Spleen (tissue), 11 donors: ENCODE data around the gene C1orf174. TPM values are rescaled to one million over a fixed set of nuclear protein-coding genes. Genes with fewer than 3 reads are reported as not detected.

Experiments used
- DNase-seq: peaks from one replicate; pipeline ENCODE4 v3.0.0-alpha.2; 2020
- H3K27ac ChIP-seq, 8 donors: fragments of 200-600 bp; sonication (generic) in 7 of 8; 1 replicate in 4 of 8; 2 replicates in 4 of 8; pipeline versions ENCODE4 v1.5.0 to v1.8.0; 2016 to 2021; ENCODE audit warnings: inconsistent platforms in 4 of 8, mild to moderate bottlenecking in 4 of 8, moderate library complexity in 1 of 8
- H3K27me3 ChIP-seq, 7 donors: fragments of 200-600 bp; sonication (generic) in 6 of 7; replicated peaks in 1 of 7; 1 replicate in 4 of 7; 2 replicates in 3 of 7; pipeline versions ENCODE4 v1.5.0 to v1.8.0; 2016 to 2021; ENCODE audit warnings: inconsistent platforms in 3 of 7, mild to moderate bottlenecking in 1 of 7
- H3K36me3 ChIP-seq, 6 donors: fragments of 200-600 bp; sonication (generic) in 5 of 6; 1 replicate in 4 of 6; 2 replicates in 2 of 6; pipeline versions ENCODE4 v1.5.0 to v1.8.0; 2016 to 2021; ENCODE audit warnings: inconsistent platforms in 2 of 6
- H3K4me1 ChIP-seq, 6 donors: fragments of 200-600 bp; sonication (generic) in 5 of 6; 1 replicate in 3 of 6; 2 replicates in 3 of 6; pipeline versions ENCODE4 v1.5.0 to v1.8.0; 2016 to 2021; ENCODE audit warnings: inconsistent platforms in 3 of 6
- H3K4me3 ChIP-seq, 8 donors: fragments of 200-600 bp; sonication (generic) in 7 of 8; 1 replicate in 4 of 8; 2 replicates in 4 of 8; pipeline versions ENCODE4 v1.5.0 to v1.8.0; 2016 to 2021; ENCODE audit warnings: inconsistent platforms in 4 of 8, mild to moderate bottlenecking in 4 of 8, moderate library complexity in 2 of 8
- H3K9me3 ChIP-seq, 8 donors: fragments of 200-600 bp; sonication (generic) in 7 of 8; 1 replicate in 4 of 8; 2 replicates in 4 of 8; pipeline versions ENCODE4 v1.5.0 to v1.8.0; 2016 to 2021; ENCODE audit warnings: inconsistent platforms in 4 of 8
- CTCF ChIP-seq, 11 experiments: fragments of 200-600 bp in 7 of 11; fragments of 450-650 bp in 4 of 11; sonication (generic) in 4 of 11; IDR thresholded peaks in 8 of 11; conservative IDR thresholded peaks in 3 of 11; 1 replicate in 7 of 11; 2 replicates in 4 of 11; pipeline versions ENCODE4 v1.4.0 to v1.8.0; 2016 to 2021; ENCODE audit warnings: antibody characterized with exemption in 11 of 11, inconsistent platforms in 4 of 11, mild to moderate bottlenecking in 1 of 11
- POLR2A ChIP-seq, 3 donors: fragments of 450-650 bp; IDR thresholded peaks; one replicate each; pipeline ENCODE4 v1.5.1; 2017; ENCODE audit warnings: antibody characterized with exemption in 3 of 3, mild to moderate bottlenecking in 1 of 3
- POLR2AphosphoS5 ChIP-seq, 3 donors: sonication (generic); formaldehyde crosslinking; IDR thresholded peaks; one replicate each; pipeline ENCODE4 v1.5.1; 2017; ENCODE audit warnings: antibody characterized with exemption in 3 of 3
- WGBS, 5 donors: extraction: QIAGEN DNeasy Blood & Tissue Kit in 3 of 5; methylation state at CpG; one replicate each; pipeline versions ENCODE4 v1.1.5 to v1.1.7; 2013 to 2018; 5-methylcytosine and 5-hydroxymethylcytosine counted together
- intact Hi-C: fragments of 100-400 bp; cut with DNase I; formaldehyde crosslinking; loops from one replicate; pipeline ENCODE4 v1.15.0; 2023; ENCODE audit warnings: low total_unique reads
- polyA plus RNA-seq, 3 donors: library from polyadenylated mRNA; stranded (reverse); fragments of 200-250 nt; gene quantifications; one replicate each; pipeline ENCODE4 v1.2.1, GENCODE V29; 2013
- total RNA-seq, 7 donors: library from RNA; depleted of rRNA in 3 of 7; stranded (reverse); fragments of >200 nt in 3 of 7; fragmentation: NEBNext Ultra II Directional in 4 of 7; extraction: Animal tissue kit (Norgen Biotek cat#: 25700) in 4 of 7; gene quantifications; one replicate each; pipeline versions ENCODE4 v1.1.0 to v1.2.1, GENCODE V29; 2016 to 2021
- donor health status: healthy with polysubstance abuse.
- donor health status: DM: no; HTN: no; CAD: no; lungs with moderate emphysema.
- donor health status: DM: no; HTN: no; CAD: no.
- donor health status: Bipolar disorder and iron deficiency.
- donor health status: healthy.
- donor health status: DM: no; HTN: no; CAD: no.
- donor health status: DM: yes; HTN: yes; CAD: no.

The C1orf174 gene
- total and polyA plus RNA-seq, 10 donors: 14.9 to 34.5 (median 21.8) TPM

GRCh38 chr1:3886691-3887090 is 13.4 kb downstream of the C1orf174 start:
- H3K36me3 ChIP-seq: peaks cover 2 to 87% (median 63%) of the 10 kb centered on the region in 6 donors
- TF ChIP-seq POLR2AphosphoS5 (IDR thresholded peaks at IDR 0.05): peak in 1 of 3 donors; percentile 13
- TF ChIP-seq CTCF (IDR thresholded peaks at IDR 0.05 in 8 of 11, conservative IDR thresholded peaks at IDR 0.05 in 3 of 11): no peak
- DNase-seq: peak; percentile 70
- WGBS, 5 donors: 85 to 94% (median 89%) methylated on average over 7 to 8 of the region's 8 CpGs
- no peak overlapping the region for H3K27ac ChIP-seq
- peaks cover 0 to 26% (median 19%) of the 10 kb centered on the region in 6 donors for H3K4me1 ChIP-seq
- no peak overlapping the region for H3K4me3 ChIP-seq
- H3K27me3 ChIP-seq: no peaks in the 10 kb centered on the region
- intact Hi-C loops: no loop called here
- no peaks in the 10 kb centered on the region for H3K9me3 ChIP-seq

DNA sequence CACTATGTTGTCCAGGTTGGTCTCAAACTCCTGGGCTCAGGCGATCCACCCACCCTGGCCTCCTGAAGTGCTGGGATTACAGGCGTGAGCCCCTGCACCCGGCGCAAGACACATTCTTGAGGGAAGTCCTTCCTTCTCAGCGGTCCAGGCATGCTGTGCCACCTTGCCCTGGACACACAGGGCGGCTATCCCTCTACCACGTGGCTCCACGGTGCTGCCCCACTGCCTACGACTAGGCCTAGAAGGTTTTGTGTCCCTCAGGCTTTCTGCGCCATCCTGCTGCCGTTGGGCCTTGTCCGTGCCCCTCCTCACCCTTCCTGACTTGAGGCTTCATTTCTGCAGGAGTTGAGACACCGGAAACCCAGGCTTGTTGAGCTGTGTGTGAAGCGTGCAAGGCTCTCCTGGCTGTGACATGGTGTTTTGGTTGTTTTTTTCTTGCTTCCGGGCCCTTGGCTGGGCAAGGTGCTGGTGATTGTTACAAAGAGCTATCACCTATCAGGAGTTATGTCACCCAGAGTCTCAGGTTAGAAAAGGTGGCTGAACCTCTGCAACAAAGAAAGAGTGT is 13.9 kb downstream of the C1orf174 start:
- Histone ChIP-seq H3K36me3 (peaks cover 2 to 85% (median 63%) of the 10 kb centered on the region in 6 donors), H3K9me3 (no peaks in the 10 kb centered on the region), H3K27ac (no peak overlapping the region), H3K4me3 (no peak overlapping the region), H3K27me3 (no peaks in the 10 kb centered on the region), H3K4me1 (peaks cover 0 to 26% (median 14%) of the 10 kb centered on the region in 6 donors)
- peak; percentile 56 for DNase-seq
- WGBS, 5 donors: 84 to 94% (median 91%) methylated on average over 15 of the region's 15 CpGs
- no peak for TF ChIP-seq CTCF (IDR thresholded peaks at IDR 0.05 in 8 of 11, conservative IDR thresholded peaks at IDR 0.05 in 3 of 11)
- peak in 1 of 3 donors; percentile 35 for TF ChIP-seq POLR2AphosphoS5 (IDR thresholded peaks at IDR 0.05)
- TF ChIP-seq POLR2A (IDR thresholded peaks at IDR 0.05): no peak
- intact Hi-C loops: no loop called here

GRCh38 chr1:3885611-3886010 is 14.5 kb downstream of the C1orf174 start:
- peaks cover 2 to 85% (median 61%) of the 10 kb centered on the region in 6 donors for H3K36me3 ChIP-seq
- H3K27ac ChIP-seq: no peak overlapping the region
- no peaks in the 10 kb centered on the region for H3K27me3 ChIP-seq
- no peak overlapping the region for H3K4me3 ChIP-seq
- H3K4me1 ChIP-seq: peaks cover 0 to 26% (median 9%) of the 10 kb centered on the region in 6 donors
- DNase-seq: peak; percentile 32
- WGBS, 5 donors: 91 to 98% (median 96%) methylated on average over 7 of the region's 7 CpGs
- intact Hi-C loops: no loop called here
- H3K9me3 ChIP-seq: no peaks in the 10 kb centered on the region
- TF ChIP-seq POLR2A (IDR thresholded peaks at IDR 0.05): no peak

- Histone ChIP-seq H3K4me3 (no peak overlapping the region), H3K27me3 (no peaks in the 10 kb centered on the region), H3K36me3 (peaks cover 2 to 85% (median 59%) of the 10 kb centered on the region in 6 donors), H3K27ac (no peak overlapping the region), H3K9me3 (no peaks in the 10 kb centered on the region), H3K4me1 (peaks cover 0 to 19% (median 3%) of the 10 kb centered on the region in 6 donors)
- DNase-seq: peak; percentile 46
- 93 to 95% (median 95%) methylated on average over 13 of the region's 13 CpGs for WGBS, 5 donors
- intact Hi-C loops: no loop called here
- no peak for TF ChIP-seq POLR2A (IDR thresholded peaks at IDR 0.05)
- no peak for TF ChIP-seq POLR2AphosphoS5 (IDR thresholded peaks at IDR 0.05)
- TF ChIP-seq CTCF (IDR thresholded peaks at IDR 0.05 in 8 of 11, conservative IDR thresholded peaks at IDR 0.05 in 3 of 11): no peak
Observed at GRCh38 chr1:3884966-3885365, 15.1 kb downstream of the C1orf174 start.
